Natural killer cell (primary cell): Measurements from ENCODE around the gene PLEKHG3. TPM values are rescaled to one million over a fixed set of nuclear protein-coding genes. Genes with fewer than 3 reads are reported as not detected.
A peak's percentile ranks its signal among the peaks of the same experiment; 100 is the strongest.
"Not testable (repeated sequence)": the region's sequence is repeated elsewhere in the genome, so short reads cannot be mapped to it uniquely, and the experiment has no call there.

ENCODE experiments used
- ATAC-seq, 3 donors: fragments of 150-1000 bp in 2 of 3; fragments of 200-7000 bp in 1 of 3; cut with Tn5 transposase; 1 replicate in 1 of 3; 2 replicates in 2 of 3; pipeline ENCODE4 v1.10.0; 2021; ENCODE audit warnings: mild to moderate bottlenecking in 2 of 3, moderate library complexity in 2 of 3
- DNase-seq, 2 donors: peaks; one replicate each; pipeline versions ENCODE4 v3.0.0 to v3.0.0-alpha.2; 2013 to 2021; ENCODE audit warnings: mixed read lengths in 1 of 2
- H3K27ac ChIP-seq: one replicate; pipeline ENCODE4 v1.5.1; 2013; ENCODE audit warnings: mild to moderate bottlenecking, low read length
- H3K27me3 ChIP-seq: one replicate; pipeline ENCODE4 v1.6.1; 2013; ENCODE audit warnings: low read length; ENCODE audit not compliant: control insufficient read depth, insufficient read depth
- H3K36me3 ChIP-seq: one replicate; pipeline ENCODE4 v1.6.1; 2013; ENCODE audit warnings: low read length; ENCODE audit not compliant: control insufficient read depth, insufficient read depth
- H3K4me1 ChIP-seq: one replicate; pipeline ENCODE4 v1.6.1; 2013; ENCODE audit warnings: low read length; ENCODE audit not compliant: control insufficient read depth, insufficient read depth
- H3K4me3 ChIP-seq: one replicate; pipeline ENCODE4 v1.5.1; 2013; ENCODE audit warnings: low read length
- H3K9me3 ChIP-seq: one replicate; pipeline ENCODE4 v1.6.1; 2013; ENCODE audit warnings: low read length; ENCODE audit not compliant: control insufficient read depth, insufficient read depth
- H3K27ac Mint-ChIP-seq, 2 donors: one replicate each; pipeline ENCODE4 v1.8.0; 2022; ENCODE audit warnings: mild to moderate bottlenecking in 2 of 2, mixed read lengths in 2 of 2, moderate library complexity in 1 of 2
- H3K27me3 Mint-ChIP-seq, 2 donors: one replicate each; pipeline ENCODE4 v1.8.0; 2022; ENCODE audit warnings: low read depth in 2 of 2, mixed read lengths in 2 of 2
- H3K36me3 Mint-ChIP-seq: one replicate; pipeline ENCODE4 v1.8.0; 2022; ENCODE audit warnings: mixed read lengths
- H3K4me1 Mint-ChIP-seq, 2 donors: one replicate each; pipeline ENCODE4 v1.8.0; 2022; ENCODE audit warnings: mixed read lengths in 2 of 2
- H3K4me3 Mint-ChIP-seq: one replicate; pipeline ENCODE4 v1.8.0; 2022; ENCODE audit warnings: mild to moderate bottlenecking, moderate library complexity, mixed read lengths
- H3K9me3 Mint-ChIP-seq, 2 donors: one replicate each; pipeline ENCODE4 v1.8.0; 2022; ENCODE audit warnings: mixed read lengths in 2 of 2
- WGBS: methylation state at CpG from one replicate; pipeline ENCODE4 v1.1.7; 2013; ENCODE audit warnings: missing lambda C conversion rate; ENCODE audit not compliant: insufficient coverage; 5-methylcytosine and 5-hydroxymethylcytosine counted together
- intact Hi-C: fragments of 100-400 bp; cut with micrococcal nuclease; formaldehyde crosslinking; loops from one replicate; pipeline ENCODE4 v1.14.2; 2022
- total RNA-seq, 4 donors: library from RNA; stranded (reverse); fragments of 120-200 nt in 1 of 4; gene quantifications; one replicate each; pipeline versions ENCODE4 v1.2.3 to v1.2.4, GENCODE V29; 2013 to 2022
- TF ChIP-seq, protein P1 (sequence below): fragments of 200-600 bp; IDR thresholded peaks from one replicate; pipeline ENCODE4 v1.8.0; 2022; ENCODE audit warnings: antibody characterized with exemption

PLEKHG3 gene
- total RNA-seq: 100 to 1,000 TPM; 184 to 285 (median 225) TPM
- 77.7 TPM for total RNA-seq (2013)

- Mint-ChIP-seq H3K36me3 (no peaks in the 10 kb centered on the region), H3K4me1 (peaks cover 53 to 54% of the 10 kb centered on the region in 2 donors), H3K9me3 (no peaks in the 10 kb centered on the region), H3K4me3 (peak within 1 kb of the TSS; percentile 87), H3K27ac (peak within 1 kb of the TSS; percentile 76 to 86), H3K27me3 (no peaks in the 10 kb centered on the region)
- Histone ChIP-seq H3K27ac (peak within 1 kb of the TSS; percentile 77), H3K36me3 (no peaks in the 10 kb centered on the region), H3K4me3 (peak within 1 kb of the TSS; percentile 67), H3K27me3 (no peaks in the 10 kb centered on the region), H3K4me1 (peaks cover 63% of the 10 kb centered on the region), H3K9me3 (no peaks in the 10 kb centered on the region)
- WGBS: under 1% methylated on average over 69 of the region's 69 CpGs
- DNase-seq (peak; percentile 59 to 69), ATAC-seq (peak; percentile 45 to 64 (median 63))
- intact Hi-C loops: loop anchor here (2.0 to 10.0 kb wide), 3 partner anchors 33 to 199 kb away; partner anchors contain the start of genes ZBTB1 and ZBTB25
- TF ChIP-seq, protein P1, sequence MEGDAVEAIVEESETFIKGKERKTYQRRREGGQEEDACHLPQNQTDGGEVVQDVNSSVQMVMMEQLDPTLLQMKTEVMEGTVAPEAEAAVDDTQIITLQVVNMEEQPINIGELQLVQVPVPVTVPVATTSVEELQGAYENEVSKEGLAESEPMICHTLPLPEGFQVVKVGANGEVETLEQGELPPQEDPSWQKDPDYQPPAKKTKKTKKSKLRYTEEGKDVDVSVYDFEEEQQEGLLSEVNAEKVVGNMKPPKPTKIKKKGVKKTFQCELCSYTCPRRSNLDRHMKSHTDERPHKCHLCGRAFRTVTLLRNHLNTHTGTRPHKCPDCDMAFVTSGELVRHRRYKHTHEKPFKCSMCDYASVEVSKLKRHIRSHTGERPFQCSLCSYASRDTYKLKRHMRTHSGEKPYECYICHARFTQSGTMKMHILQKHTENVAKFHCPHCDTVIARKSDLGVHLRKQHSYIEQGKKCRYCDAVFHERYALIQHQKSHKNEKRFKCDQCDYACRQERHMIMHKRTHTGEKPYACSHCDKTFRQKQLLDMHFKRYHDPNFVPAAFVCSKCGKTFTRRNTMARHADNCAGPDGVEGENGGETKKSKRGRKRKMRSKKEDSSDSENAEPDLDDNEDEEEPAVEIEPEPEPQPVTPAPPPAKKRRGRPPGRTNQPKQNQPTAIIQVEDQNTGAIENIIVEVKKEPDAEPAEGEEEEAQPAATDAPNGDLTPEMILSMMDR: no peak
Observed at GRCh38 chr14:64704143-64704742, at the start of gene PLEKHG3. Gene PLEKHG3, plus strand, starts transcription at chr14:64704424. Its CDS starts 23,208 bp downstream, at chr14:64727632.

GRCh38 chr14:64654901-64655300 lies 49.3 kb upstream of the PLEKHG3 start:
- Mint-ChIP-seq H3K27ac (no peak overlapping the region), H3K4me1 (peaks cover 20% of the 10 kb centered on the region in 2 donors), H3K9me3 (no peaks in the 10 kb centered on the region), H3K27me3 (peaks cover 0 to 8% of the 10 kb centered on the region in 2 donors), H3K36me3 (no peaks in the 10 kb centered on the region), H3K4me3 (no peak overlapping the region)
- H3K27me3 ChIP-seq: no peaks in the 10 kb centered on the region
- H3K4me3 ChIP-seq: no peak overlapping the region
- H3K4me1 ChIP-seq: peaks cover 9% of the 10 kb centered on the region
- no peaks in the 10 kb centered on the region for H3K36me3 ChIP-seq
- 92% methylated on average over 10 of the region's 10 CpGs for WGBS
- TF ChIP-seq, protein P1: no peak
- ATAC-seq (no peak), DNase-seq (no peak)
- no peak overlapping the region for H3K27ac ChIP-seq
- no peaks in the 10 kb centered on the region for H3K9me3 ChIP-seq
- intact Hi-C loops: no loop called here

GRCh38 chr14:64656986-64657385 lies 47.2 kb upstream of the PLEKHG3 start:
- H3K27me3 ChIP-seq: no peaks in the 10 kb centered on the region
- TF ChIP-seq, protein P1: no peak
- Mint-ChIP-seq H3K36me3 (no peaks in the 10 kb centered on the region), H3K9me3 (no peaks in the 10 kb centered on the region), H3K27ac (no peak overlapping the region), H3K4me3 (no peak overlapping the region), H3K4me1 (peaks cover 20% of the 10 kb centered on the region in 2 donors), H3K27me3 (peaks cover 7 to 18% of the 10 kb centered on the region in 2 donors)
- peaks cover 9% of the 10 kb centered on the region for H3K4me1 ChIP-seq
- no peak for DNase-seq
- no peaks in the 10 kb centered on the region for H3K9me3 ChIP-seq
- H3K36me3 ChIP-seq: no peaks in the 10 kb centered on the region
- no peak for ATAC-seq
- no peak overlapping the region for H3K4me3 ChIP-seq
- intact Hi-C loops: no loop called here
- WGBS: 67% methylated on average over 4 of the region's 4 CpGs
- H3K27ac ChIP-seq: no peak overlapping the region

DNA sequence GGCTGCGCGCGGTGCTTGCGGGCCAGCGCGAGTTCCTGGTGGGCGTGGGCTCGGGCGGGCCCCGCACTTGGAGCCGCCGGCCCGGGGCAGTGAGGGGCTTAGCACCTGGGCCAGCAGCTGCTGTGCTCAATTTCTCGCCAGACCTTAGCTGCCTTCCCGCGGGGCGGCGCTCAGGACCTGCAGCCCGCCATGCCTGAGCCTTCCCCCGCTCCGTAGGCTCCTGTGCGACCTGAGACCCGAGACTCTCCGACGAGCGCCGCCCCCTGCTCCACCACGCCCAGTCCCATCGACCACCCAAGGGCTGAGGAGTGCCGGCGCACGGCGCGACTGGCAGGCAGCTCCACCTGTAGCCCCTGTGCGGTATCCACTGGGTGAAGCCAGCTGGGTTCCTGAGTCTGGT lies 46.0 kb upstream of the PLEKHG3 start:
- Histone ChIP-seq H3K36me3 (no peaks in the 10 kb centered on the region), H3K27me3 (no peaks in the 10 kb centered on the region), H3K4me3 (no peak overlapping the region), H3K9me3 (no peaks in the 10 kb centered on the region), H3K27ac (no peak overlapping the region), H3K4me1 (peaks cover 9% of the 10 kb centered on the region)
- H3K27me3 Mint-ChIP-seq: peaks cover 7 to 18% of the 10 kb centered on the region in 2 donors
- ATAC-seq: no peak
- peaks cover 20% of the 10 kb centered on the region in 2 donors for H3K4me1 Mint-ChIP-seq
- H3K36me3 Mint-ChIP-seq: no peaks in the 10 kb centered on the region
- H3K4me3 Mint-ChIP-seq: no peak overlapping the region
- 97% methylated on average over 34 of the region's 35 CpGs for WGBS
- TF ChIP-seq, protein P1: no peak
- no peak for DNase-seq
- no peak overlapping the region for H3K27ac Mint-ChIP-seq
- H3K9me3 Mint-ChIP-seq: no peaks in the 10 kb centered on the region
- intact Hi-C loops: no loop called here

DNA sequence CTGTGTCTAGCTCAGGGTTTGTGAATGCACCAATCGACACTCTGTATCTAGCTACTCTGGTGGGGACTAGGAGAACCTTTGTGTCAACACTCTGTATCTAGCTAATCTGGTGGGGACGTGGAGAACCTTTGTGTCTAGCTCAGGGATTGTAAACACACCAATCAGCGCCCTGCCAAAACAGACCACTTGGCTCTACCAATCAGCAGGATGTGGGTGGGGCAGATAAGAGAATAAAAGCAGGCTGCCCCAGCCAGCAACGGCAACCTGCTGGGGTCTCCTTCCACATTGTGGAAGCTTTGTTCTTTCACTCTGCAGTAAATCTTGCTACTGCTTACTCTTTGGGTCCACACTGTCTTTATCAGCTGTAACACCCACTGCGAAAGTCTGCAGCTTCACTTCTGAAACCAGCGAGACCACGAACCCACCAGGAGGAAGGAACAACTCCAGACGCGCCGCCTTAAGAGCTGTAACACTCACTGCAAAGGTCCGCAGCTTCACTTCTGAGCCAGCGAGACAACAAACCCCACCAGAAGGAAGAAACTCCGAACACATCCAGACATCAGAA lies 45.4 kb upstream of the PLEKHG3 start:
- H3K9me3 Mint-ChIP-seq, H3K27me3 ChIP-seq, H3K27ac ChIP-seq, H3K9me3 ChIP-seq, H3K4me1 ChIP-seq, H3K36me3 Mint-ChIP-seq, H3K36me3 ChIP-seq, intact Hi-C loops, ATAC-seq, DNase-seq: not testable (repeated sequence)
- WGBS: 9% methylated on average over 12 of the region's 13 CpGs
- Mint-ChIP-seq H3K27ac (peak overlapping the region in 1 of 2 donors; percentile 77), H3K27me3 (peaks cover 7 to 18% of the 10 kb centered on the region in 2 donors), H3K4me1 (peaks cover 20% of the 10 kb centered on the region in 2 donors), H3K4me3 (peak overlapping the region; percentile 81)
- H3K4me3 ChIP-seq: peak overlapping the region; percentile 8
